GM21825 (cell line): ENCODE data around the gene ZNF550.
"Not testable (repeated sequence)": the region's sequence is repeated elsewhere in the genome, so short reads cannot be mapped to it uniquely, and the experiment has no call there.

Source experiments
- ATAC-seq: cut with Tn5 transposase; IDR thresholded peaks from one replicate; pipeline ENCODE4 v1.9.1; 2021; ENCODE audit warnings: mild to moderate bottlenecking, moderate library complexity; ENCODE audit not compliant: unreplicated experiment

Gene ZNF550

DNA sequence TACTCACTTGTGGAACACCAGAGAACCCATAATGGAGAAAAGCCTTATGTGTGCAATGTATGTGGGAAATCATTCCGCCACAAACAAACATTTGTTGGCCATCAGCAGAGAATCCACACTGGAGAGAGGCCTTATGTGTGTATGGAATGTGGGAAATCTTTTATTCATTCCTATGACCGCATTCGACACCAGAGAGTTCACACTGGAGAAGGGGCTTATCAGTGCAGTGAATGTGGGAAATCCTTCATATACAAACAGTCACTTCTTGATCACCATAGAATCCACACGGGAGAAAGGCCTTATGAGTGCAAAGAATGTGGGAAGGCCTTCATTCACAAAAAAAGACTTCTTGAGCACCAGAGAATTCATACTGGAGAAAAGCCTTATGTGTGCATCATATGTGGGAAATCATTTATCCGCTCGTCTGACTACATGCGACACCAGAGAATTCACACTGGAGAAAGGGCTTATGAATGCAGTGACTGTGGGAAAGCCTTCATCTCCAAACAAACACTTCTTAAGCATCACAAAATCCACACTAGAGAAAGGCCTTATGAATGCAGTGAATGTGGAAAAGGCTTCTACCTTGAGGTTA is 21.6 kb downstream of the ZNF550 start:
- no peak for ATAC-seq

DNA sequence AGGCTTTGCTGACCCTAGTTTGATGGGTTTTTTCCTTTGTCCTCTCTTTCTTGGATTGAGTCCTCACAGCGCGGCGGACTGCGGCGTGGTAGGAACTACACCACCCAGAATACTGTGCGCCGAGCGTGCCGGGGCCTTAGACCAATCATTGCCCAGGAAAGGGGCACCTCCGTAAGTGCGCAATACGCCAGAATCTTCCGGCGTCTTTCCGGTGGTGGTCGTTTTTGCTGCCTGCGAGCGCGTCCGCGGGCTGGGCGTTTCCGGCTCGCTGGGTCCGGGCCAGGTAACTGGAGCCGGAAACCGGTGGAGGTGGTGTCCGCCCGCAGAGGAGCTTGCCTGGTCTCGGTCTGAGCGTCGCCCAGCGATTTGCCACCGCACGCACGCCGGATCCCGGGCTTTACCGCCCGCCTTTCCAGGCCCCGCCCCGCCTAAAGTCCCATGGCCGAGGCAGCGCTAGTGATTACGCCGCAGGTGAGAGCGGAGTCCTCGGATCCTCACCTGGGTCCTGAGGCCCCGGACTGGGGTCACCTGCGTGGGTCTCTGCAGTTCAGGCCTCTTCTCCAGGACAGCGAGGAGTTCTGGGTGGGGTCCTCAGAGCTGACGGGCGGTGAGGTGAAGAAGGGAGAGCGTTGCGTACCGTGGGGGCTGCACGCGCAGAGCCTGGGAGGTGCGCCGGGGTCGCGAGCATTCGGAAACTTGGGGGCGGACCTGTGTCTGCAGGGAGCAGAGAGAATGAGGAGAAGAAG is 32.4 kb downstream of the ZNF550 start, which contains the start of gene ZNF549:
TSS of gene ZNF549 (plus strand) at position 221 of the 746 bp plus-strand sequence. CDS start at position 439, 218 bp downstream.
- peak; percentile 94 for ATAC-seq

DNA sequence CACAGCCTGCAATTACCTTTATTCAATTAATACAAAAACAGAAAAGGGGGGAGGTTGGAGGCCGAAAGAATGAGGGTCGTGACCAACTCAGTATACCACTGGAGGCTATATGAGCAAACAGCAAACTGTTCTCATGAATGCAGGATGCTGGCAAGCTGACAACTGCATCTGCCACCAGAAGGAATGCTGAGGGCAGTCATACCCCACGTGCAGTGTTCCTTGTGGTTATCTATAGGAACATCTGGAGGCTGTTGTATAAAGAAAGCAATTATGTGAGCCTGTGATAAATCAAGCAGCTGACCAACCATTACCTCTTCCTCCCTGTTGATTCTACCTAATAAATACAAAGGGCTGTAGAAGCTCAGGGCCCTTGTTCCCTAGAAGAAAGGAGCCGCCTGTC is 41.6 kb downstream of the ZNF550 start:
- not testable (repeated sequence) for ATAC-seq

DNA sequence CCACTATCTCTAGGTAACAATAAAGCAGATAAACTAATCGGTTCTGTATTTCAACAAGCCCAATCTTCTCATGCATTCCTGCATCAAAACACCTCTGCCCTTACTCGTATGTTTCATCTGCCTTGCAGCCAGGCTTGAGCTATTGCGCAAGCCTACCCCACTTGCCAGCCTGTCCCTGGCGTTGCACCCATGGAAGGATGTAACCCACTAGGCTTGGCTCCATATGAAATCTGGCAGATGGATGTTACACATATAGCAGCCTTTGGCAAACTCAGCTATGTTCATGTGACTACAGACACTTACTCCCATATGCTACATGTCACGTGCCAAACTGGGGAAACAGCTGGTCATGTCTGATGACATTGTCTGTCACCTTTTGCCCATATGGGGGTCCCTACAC is 44.4 kb downstream of the ZNF550 start:
- no peak for ATAC-seq

DNA sequence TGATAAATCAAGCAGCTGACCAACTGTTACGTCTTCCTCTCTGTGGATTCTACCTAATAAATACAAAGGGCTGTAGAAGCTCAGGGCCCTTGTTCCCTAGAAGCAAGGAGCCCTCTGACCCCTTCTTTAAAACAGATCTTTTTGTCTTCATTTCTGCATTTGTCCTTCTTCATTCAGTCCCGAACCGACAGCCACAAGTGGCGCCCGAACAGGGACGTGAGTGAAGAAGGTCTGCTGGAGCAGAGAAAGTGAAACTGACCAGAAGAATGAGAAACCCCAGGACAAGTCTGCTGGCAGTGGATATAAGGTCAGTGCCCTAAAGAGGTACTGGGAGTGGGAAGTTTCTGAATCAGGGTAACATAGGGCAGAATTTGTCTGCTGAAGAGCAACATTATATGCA is 46.8 kb downstream of the ZNF550 start:
- ATAC-seq: no peak

DNA sequence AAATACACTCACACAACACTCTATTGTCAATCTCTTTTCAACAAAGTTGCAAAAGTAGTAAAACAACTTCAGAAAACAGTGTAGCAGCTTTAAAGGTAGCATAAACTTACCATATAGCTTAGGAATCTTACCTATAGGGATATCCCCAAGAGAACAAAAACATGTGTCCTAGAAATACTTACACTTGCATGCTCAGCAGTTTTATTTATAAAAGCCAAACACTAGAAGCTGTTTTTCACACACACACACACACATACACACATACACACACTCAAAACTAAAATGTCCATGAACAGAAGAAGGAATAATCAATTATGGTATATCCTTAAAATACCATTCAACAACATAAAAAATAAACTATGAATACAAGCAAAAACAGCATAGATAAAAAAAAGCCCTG is 48.2 kb downstream of the ZNF550 start:
- no peak for ATAC-seq

DNA sequence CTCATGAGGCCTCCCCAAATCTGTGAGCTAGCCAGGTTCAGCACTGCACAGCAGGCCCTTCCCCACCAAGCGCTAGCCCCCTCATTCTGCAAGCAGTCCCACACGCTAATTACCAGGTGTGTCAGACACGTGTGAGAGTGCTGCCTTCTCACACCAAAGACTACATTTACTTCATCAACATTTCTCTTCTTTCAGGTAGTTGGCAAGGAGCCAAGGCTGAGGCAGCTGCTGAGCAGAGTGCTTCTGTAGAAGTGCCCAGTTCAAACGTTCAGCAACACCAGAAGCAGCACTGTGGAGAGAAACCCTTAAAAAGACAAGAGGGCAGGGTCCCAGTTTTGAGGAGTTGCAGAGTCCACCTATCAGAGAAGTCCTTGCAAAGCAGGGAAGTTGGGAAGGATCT is 53.5 kb downstream of the ZNF550 start:
- no peak for ATAC-seq

DNA sequence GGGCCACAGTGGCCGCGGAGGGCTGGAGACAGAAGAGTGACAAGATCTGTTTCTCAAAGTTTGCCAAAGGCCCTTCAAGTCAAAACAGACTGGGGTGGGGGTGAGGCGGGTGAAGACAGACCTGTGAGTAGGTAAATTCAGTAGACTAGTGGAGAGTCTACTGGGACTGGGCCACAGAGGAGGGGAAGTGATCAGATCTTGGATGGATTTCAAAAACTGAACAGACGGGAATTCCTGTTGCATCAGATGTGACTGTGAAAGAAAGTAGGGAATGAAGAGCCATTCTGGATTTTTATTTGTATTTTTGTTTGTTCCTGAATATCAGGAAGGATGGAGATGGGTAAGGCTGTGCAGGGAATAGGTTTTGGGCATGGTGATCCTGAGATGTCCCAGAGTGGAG is 59.3 kb downstream of the ZNF550 start:
- not testable (repeated sequence) for ATAC-seq

DNA sequence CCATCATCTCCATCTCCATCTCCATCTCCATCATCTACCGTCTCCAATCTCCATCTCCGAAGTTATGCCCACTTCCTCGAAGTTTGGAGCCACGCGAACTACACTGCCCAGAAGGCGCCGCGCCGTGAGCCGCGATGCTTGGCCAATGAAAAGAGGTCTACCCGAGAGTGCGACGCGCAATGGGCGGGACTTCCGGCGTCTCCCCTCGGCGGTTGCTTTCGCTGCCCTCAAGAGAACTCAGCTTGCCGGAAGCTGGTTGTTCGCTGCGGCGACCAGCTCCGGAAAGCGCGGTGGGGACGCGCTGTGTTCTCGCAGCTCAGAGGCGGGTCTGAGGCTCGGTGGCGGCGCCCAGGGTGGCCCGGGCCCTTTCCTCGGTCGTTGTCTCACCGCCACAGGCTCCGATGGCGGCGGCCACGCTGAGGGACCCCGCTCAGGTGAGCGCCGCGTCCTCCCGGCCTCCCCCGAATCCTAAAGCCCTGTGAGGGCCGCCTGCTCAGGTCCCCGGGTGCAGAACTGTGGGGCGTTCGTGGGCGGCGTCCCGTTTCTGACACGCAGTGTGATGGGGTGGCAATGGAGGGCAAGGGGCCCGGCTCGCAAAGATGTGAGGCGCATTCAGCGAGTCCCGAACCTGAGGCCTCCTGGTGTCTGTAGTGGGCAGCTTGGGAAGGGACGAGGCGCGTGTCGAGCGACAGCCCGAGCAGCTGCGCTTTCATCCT is 59.8 kb downstream of the ZNF550 start, which contains the start of gene ZNF773:
TSS of gene ZNF773 (plus strand) at position 259 of the 716 bp plus-strand sequence. CDS start at position 402, 143 bp downstream.
- ATAC-seq: peak; percentile 98

DNA sequence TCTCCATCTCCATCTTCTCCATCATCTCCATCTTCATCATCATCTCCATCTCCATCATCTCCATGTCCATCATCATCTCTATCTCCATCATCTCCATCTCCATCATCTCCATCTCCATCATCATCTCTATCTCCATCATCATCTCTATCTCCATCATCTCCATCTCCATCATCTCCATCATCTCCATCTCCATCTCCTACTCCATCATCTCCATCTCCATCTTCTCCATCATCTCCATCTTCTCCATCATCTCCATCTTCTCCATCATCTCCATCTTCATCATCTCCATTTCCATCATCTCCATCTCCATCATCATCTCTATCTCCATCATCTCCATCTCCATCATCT is 60.4 kb downstream of the ZNF550 start:
- ATAC-seq: not testable (repeated sequence)

DNA sequence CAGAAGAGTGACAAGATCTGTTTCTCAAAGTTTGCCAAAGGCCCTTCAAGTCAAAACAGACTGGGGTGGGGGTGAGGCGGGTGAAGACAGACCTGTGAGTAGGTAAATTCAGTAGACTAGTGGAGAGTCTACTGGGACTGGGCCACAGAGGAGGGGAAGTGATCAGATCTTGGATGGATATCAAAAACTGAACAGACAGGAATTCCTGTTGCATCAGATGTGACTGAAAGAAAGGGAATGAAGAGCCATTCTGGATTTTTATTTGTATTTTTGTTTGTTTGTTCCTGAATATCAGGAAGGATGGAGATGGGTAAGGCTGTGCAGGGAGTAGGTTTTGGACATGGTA is 71.4 kb downstream of the ZNF550 start:
- not testable (repeated sequence) for ATAC-seq

DNA sequence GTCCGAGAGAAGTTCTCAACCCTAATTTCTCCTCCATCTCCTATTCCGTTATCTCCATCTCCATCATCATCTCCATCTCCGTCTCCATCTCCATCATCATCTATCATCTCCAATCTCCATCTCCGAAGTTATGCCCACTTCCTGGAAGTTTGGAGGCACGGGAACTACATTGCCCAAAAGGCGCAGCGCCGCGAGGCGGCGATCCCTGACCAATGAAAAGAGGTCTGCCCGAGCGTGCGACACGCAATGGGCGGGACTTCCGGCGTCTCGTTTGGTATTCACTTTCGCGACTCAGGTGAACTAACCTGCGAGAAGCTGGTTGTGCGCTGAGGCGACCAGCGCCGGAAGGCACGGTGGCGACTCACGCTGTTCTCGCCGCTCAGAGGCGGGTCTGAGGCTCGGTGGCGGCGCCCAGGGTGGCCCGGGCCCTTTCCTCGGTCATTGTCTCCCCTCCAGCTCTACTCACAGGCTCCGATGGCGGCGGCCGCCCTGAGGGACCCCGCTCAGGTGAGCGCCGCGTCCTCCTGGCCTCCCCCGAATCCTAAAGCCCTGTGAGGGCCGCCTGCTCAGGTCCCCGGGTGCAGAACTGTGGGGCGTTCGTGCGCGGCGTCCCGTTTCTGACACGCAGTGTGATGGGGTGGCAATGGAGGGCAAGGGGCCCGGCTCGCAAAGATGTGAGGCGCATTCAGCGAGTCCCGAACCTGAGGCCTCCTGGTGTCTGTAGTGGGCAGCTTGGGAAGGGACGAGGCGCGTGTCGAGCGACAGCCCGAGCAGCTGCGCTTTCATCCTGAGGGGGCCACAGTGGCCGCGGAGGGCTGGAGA is 72.0 kb downstream of the ZNF550 start, which contains the start of gene ZNF419:
TSS of gene ZNF419 (plus strand) at position 274 of the 822 bp plus-strand sequence. CDS start at position 475, 201 bp downstream.
- ATAC-seq: peak; percentile 86
